GM12878 (cell line): ENCODE measurements around the gene LCN1. TPM values are rescaled to one million over a fixed set of nuclear protein-coding genes. Genes with fewer than 3 reads are reported as not detected.
A peak's percentile ranks its signal among the peaks of the same experiment; 100 is the strongest.

ENCODE experiments used
- ATAC-seq: fragments of 200-7000 bp; cut with Tn5 transposase; 3 replicates; pipeline ENCODE4 v1.9.1; 2020; ENCODE audit warnings: mild to moderate bottlenecking, moderate library complexity
- BruUV-seq: library from RNA; stranded (reverse); fragments of 400-500 nt; replicated peaks from 2 replicates; lab custom pipeline; 2021; lab: Mats Ljungman, UMichigan
- CTCF ChIA-PET: fragments of 300-600 bp; sonication (Branson Sonifier 250); formaldehyde crosslinking; extraction: SDS; loops from one replicate; lab custom pipeline; 2021; ENCODE audit warnings: inconsistent platforms; lab: Yijun Ruan, JAX
- POLR2A ChIA-PET: fragments of 350-600 bp; formaldehyde crosslinking; extraction: SDS; loops from one replicate; lab custom pipeline; 2021; ENCODE audit warnings: inconsistent platforms; lab: Charles Lee
- RAD21 ChIA-PET: fragments of 300-600 bp; sonication (Branson Sonifier 250); formaldehyde crosslinking; loops from one replicate; lab custom pipeline; 2023; ENCODE audit warnings: antibody characterized with exemption; ENCODE audit not compliant: unreplicated experiment; lab: Charles Lee
- SMC1A ChIA-PET: fragments of 300-600 bp; sonication (Branson Sonifier 250); formaldehyde crosslinking; loops from one replicate; lab custom pipeline; 2023; ENCODE audit not compliant: unreplicated experiment, uncharacterized antibody; lab: Charles Lee
- DNase-seq: peaks from one replicate; pipeline ENCODE4 v3.0.0-alpha.2; 2011; ENCODE audit warnings: low read depth, low spot score
- FAIRE-seq: peaks from 3 replicates; lab custom pipeline; 2011; peaks lifted over from hg19 to GRCh38; lab: Jason Lieb, UNC
- H2AFZ ChIP-seq: 2 replicates; pipeline ENCODE4 v1.6.0; 2011; ENCODE audit warnings: low read depth, low read length, control low read depth; ENCODE audit not compliant: control insufficient read depth
- H3K27ac ChIP-seq: 2 replicates; pipeline ENCODE4 v1.5.1; 2011; ENCODE audit warnings: control low read depth; ENCODE audit not compliant: control insufficient read depth, insufficient read depth
- H3K27me3 ChIP-seq, 2 experiments: replicated peaks in 1 of 2; 2 replicates each; pipeline versions ENCODE4 v1.6.0 to v1.6.1; 2011; ENCODE audit warnings: low read length in 1 of 2; ENCODE audit not compliant: control insufficient read depth in 2 of 2, insufficient read depth in 2 of 2
- H3K36me3 ChIP-seq, 2 experiments: 2 replicates each; pipeline ENCODE4 v1.5.1; 2011; ENCODE audit warnings: low read length in 1 of 2; ENCODE audit not compliant: control insufficient read depth in 2 of 2, insufficient read depth in 2 of 2
- H3K4me1 ChIP-seq: 2 replicates; pipeline ENCODE4 v1.6.1; 2011; ENCODE audit warnings: mild to moderate bottlenecking, low read length, moderate library complexity, mixed read lengths; ENCODE audit not compliant: control insufficient read depth, insufficient read depth
- H3K4me2 ChIP-seq: 2 replicates; pipeline ENCODE4 v1.6.0; 2011; ENCODE audit warnings: control low read depth; ENCODE audit not compliant: control insufficient read depth, insufficient read depth
- H3K4me3 ChIP-seq: fragments of 200-600 bp; sonication (generic); 2 replicates; pipeline ENCODE4 v1.5.1; 2016
- H3K79me2 ChIP-seq: 2 replicates; pipeline ENCODE4 v1.6.0; 2011; ENCODE audit warnings: low read length; ENCODE audit not compliant: control insufficient read depth, insufficient read depth
- H3K9ac ChIP-seq: 2 replicates; pipeline ENCODE4 v1.8.0; 2011; ENCODE audit warnings: low read length, control low read depth, mixed read lengths; ENCODE audit not compliant: control insufficient read depth, insufficient read depth
- H3K9me3 ChIP-seq: replicated peaks from 3 replicates; pipeline ENCODE4 v1.5.1; 2011; ENCODE audit warnings: mild to moderate bottlenecking, low read length; ENCODE audit not compliant: control insufficient read depth, insufficient read depth
- H4K20me1 ChIP-seq: 2 replicates; pipeline ENCODE4 v1.6.0; 2011; ENCODE audit not compliant: control insufficient read depth, insufficient read depth
- BCL11A ChIP-seq: IDR thresholded peaks from 2 replicates; pipeline ENCODE4 v1.6.1; 2011; ENCODE audit warnings: low read depth, low read length
- IKZF1 ChIP-seq: fragments of 450-650 bp; conservative IDR thresholded peaks from 2 replicates; pipeline ENCODE4 v1.6.1; 2017; ENCODE audit warnings: antibody characterized with exemption, mild to moderate bottlenecking
- KDM1A ChIP-seq: fragments of 200-600 bp; sonication (generic); IDR thresholded peaks from 2 replicates; pipeline ENCODE4 v1.6.1; 2016; ENCODE audit warnings: borderline replicate concordance
- LARP7 ChIP-seq: fragments of 450-650 bp; IDR thresholded peaks from 2 replicates; pipeline ENCODE4 v1.6.1; 2017; ENCODE audit warnings: mild to moderate bottlenecking
- PAX5 ChIP-seq: IDR thresholded peaks from 2 replicates; pipeline ENCODE4 v1.6.1; 2011; ENCODE audit warnings: low read depth, low read length, borderline replicate concordance
- POU2F2 ChIP-seq: IDR thresholded peaks from 3 replicates; pipeline ENCODE4 v1.6.1; 2011; ENCODE audit warnings: low read depth, mild to moderate bottlenecking, low read length, borderline replicate concordance
- RUNX3 ChIP-seq: IDR thresholded peaks from 2 replicates; pipeline ENCODE4 v1.6.1; 2012; ENCODE audit warnings: low read length, inconsistent platforms
- SKIL ChIP-seq: fragments of 450-650 bp; IDR thresholded peaks from 2 replicates; pipeline ENCODE4 v1.6.1; 2017; ENCODE audit warnings: mild to moderate bottlenecking, low read depth, inconsistent platforms; ENCODE audit not compliant: poor library complexity, severe bottlenecking
- ZNF24 ChIP-seq: fragments of 450-650 bp; IDR thresholded peaks from 2 replicates; pipeline ENCODE4 v1.6.1; 2017; ENCODE audit warnings: antibody characterized with exemption, mild to moderate bottlenecking
- WGBS: methylation state at CpG from one replicate; pipeline ENCODE4 v1.1.6; 2016; ENCODE audit warnings: low lambda C conversion rate; ENCODE audit not compliant: insufficient replicate concordance, insufficient coverage; ENCODE audit errors: missing lambda C conversion rate; 5-methylcytosine and 5-hydroxymethylcytosine counted together
- in situ Hi-C: fragments of 300-500 bp; cut with MboI; formaldehyde crosslinking; loops from 9 replicates; pipeline ENCODE4 v1.14.3; 2018; ENCODE audit warnings: mixed read lengths
- intact Hi-C: fragments of 100-400 bp; cut with micrococcal nuclease; formaldehyde crosslinking; loops from one replicate; pipeline ENCODE4 v1.14.2; 2022; ENCODE audit not compliant: unreplicated experiment
- polyA plus RNA-seq, 11 experiments: library from polyadenylated mRNA; depleted of rRNA in 4 of 11; unstranded in 6 of 11; stranded (reverse) in 5 of 11; fragments of >200 nt; fragmentation: Nextera tagmentation in 4 of 11; fragmentation: Illumina TruSeq in 1 of 11; extraction: Ambion mirVana in 4 of 11; extraction: Trizol in 1 of 11; gene quantifications; 1 replicate in 1 of 11; 2 replicates in 10 of 11; pipeline versions ENCODE4 v1.2.1 to v1.2.3, GENCODE V29; 2011 to 2016; ENCODE audit warnings: inconsistent platforms in 2 of 11, missing spikeins in 2 of 11, low read depth in 1 of 11
- total RNA-seq, 4 experiments: library from RNA; depleted of rRNA in 3 of 4; stranded (reverse); fragments of >200 nt in 3 of 4; fragmentation: Illumina TruSeq in 1 of 4; extraction: Trizol in 1 of 4; gene quantifications; 2 replicates each; pipeline versions ENCODE4 v1.2.1 to v1.2.3, GENCODE V29; 2013 to 2021

Gene LCN1
- total and polyA plus RNA-seq, 10 of the 15 experiments (the other 5 are each of a cell fraction or from before 2014, with no cell fraction given) = not detected

GRCh38 chr9:135480071-135480939 is 40.9 kb upstream of the LCN1 start (continued):
- no peak for TF ChIP-seq POU2F2
- peak; percentile 52 for TF ChIP-seq IKZF1

GRCh38 chr9:135480940-135481310 is 40.3 kb upstream of the LCN1 start:
- Histone ChIP-seq H3K9ac (no peak overlapping the region), H3K79me2 (no peaks in the 10 kb centered on the region), H3K9me3 (no peaks in the 10 kb centered on the region), H3K4me1 (no peaks in the 10 kb centered on the region), H3K4me3 (peak overlapping the region; percentile 63; the same call in 1 of the 2 replicates), H3K27ac (no peak overlapping the region), H3K36me3 (no peaks in the 10 kb centered on the region; a peak in 1 of 4 replicates), H4K20me1 (no peaks in the 10 kb centered on the region), H3K27me3 (peaks cover 0 to 8% of the 10 kb centered on the region in 2 experiments; a peak in 1 of 4 replicates), H3K4me2 (peak overlapping the region; percentile 82), H2AFZ (peak overlapping the region; percentile 63; the same call in 1 of the 2 replicates)
- ChIA-PET POLR2A (no interaction called here), RAD21 (no interaction called here), CTCF (interaction anchor here (1.2 kb wide), 1 partner anchor 24 kb away, joined by 3 read pairs; no protein-coding TSS in a partner anchor), SMC1A (no interaction called here)
- WGBS = 19% methylated on average over 9 of the region's 11 CpGs
- peak; percentile 54 for ATAC-seq
- FAIRE-seq = no peak
- no peak for TF ChIP-seq LARP7
- no peak for TF ChIP-seq PAX5
- TF ChIP-seq KDM1A = no peak
- no peak for TF ChIP-seq SKIL
- no peak for TF ChIP-seq RUNX3
- TF ChIP-seq ZNF24 = no peak
- TF ChIP-seq BCL11A = no peak
- in situ Hi-C loops (no loop called here), intact Hi-C loops (no loop called here)
- no peak for DNase-seq
- no TSS peak for BruUV-seq
